HepG2 (cell line): Measurements from ENCODE around the gene CRYAA. TPM values are rescaled to one million over a fixed set of nuclear protein-coding genes. Genes with fewer than 3 reads are reported as not detected.
"Not testable (repeated sequence)": the region's sequence is repeated elsewhere in the genome, so short reads cannot be mapped to it uniquely, and the experiment has no call there.

Experiments used
- ATAC-seq: fragments of 200-7000 bp; cut with Tn5 transposase; 3 replicates; pipeline ENCODE4 v1.9.1; 2020; ENCODE audit warnings: mild to moderate bottlenecking, moderate library complexity
- BruUV-seq: library from RNA; stranded (reverse); fragments of 400-500 nt; replicated peaks from 2 replicates; lab custom pipeline; 2021; lab: Mats Ljungman, UMichigan
- CTCF ChIA-PET: fragments of 300-600 bp; formaldehyde crosslinking; extraction: SDS; loops from one replicate; lab custom pipeline; 2021; ENCODE audit warnings: low total read pairs, inconsistent platforms, low intra/inter-chr PET ratio; lab: Yijun Ruan, JAX
- POLR2A ChIA-PET: fragments of 350-600 bp; sonication (Branson Sonifier 250); formaldehyde crosslinking; loops from one replicate; lab custom pipeline; 2020; ENCODE audit warnings: antibody characterized with exemption, inconsistent platforms; lab: Yijun Ruan, JAX
- DNase-seq: peaks from one replicate; pipeline ENCODE4 v3.0.0-alpha.2; 2015; ENCODE audit warnings: low spot score
- FAIRE-seq: peaks from 3 replicates; lab custom pipeline; 2011; peaks lifted over from hg19 to GRCh38; lab: Jason Lieb, UNC
- H2AFZ ChIP-seq: one replicate; pipeline ENCODE4 v1.6.1; 2011; ENCODE audit warnings: low read length, inconsistent platforms
- H3K27ac ChIP-seq: fragments of 300-600 bp; 3 replicates; pipeline ENCODE4 v1.8.0; 2011; ENCODE audit warnings: mixed run types, mild to moderate bottlenecking, mixed read lengths, low read length, inconsistent platforms; ENCODE audit not compliant: insufficient read depth; ENCODE audit errors: extremely low read length
- H3K27me3 ChIP-seq, 2 experiments: fragments of 200-600 bp in 1 of 2; 2 replicates in 1 of 2; 3 replicates in 1 of 2; pipeline versions ENCODE4 v1.6.0 to v1.8.0; 2011; ENCODE audit warnings: low read length in 2 of 2, mild to moderate bottlenecking in 2 of 2, moderate library complexity in 2 of 2, inconsistent platforms in 1 of 2; ENCODE audit not compliant: insufficient read depth in 2 of 2, control insufficient read depth in 1 of 2
- H3K36me3 ChIP-seq, 2 experiments: fragments of 200-600 bp in 1 of 2; replicated peaks in 1 of 2; 2 replicates in 1 of 2; 3 replicates in 1 of 2; pipeline versions ENCODE4 v1.5.1 to v1.8.0; 2011; ENCODE audit warnings: low read length in 2 of 2, inconsistent platforms in 1 of 2; ENCODE audit not compliant: insufficient read depth in 2 of 2, control insufficient read depth in 1 of 2
- H3K4me1 ChIP-seq: 2 replicates; pipeline ENCODE4 v1.5.1; 2012; ENCODE audit warnings: low read length, inconsistent platforms; ENCODE audit not compliant: insufficient read depth
- H3K4me2 ChIP-seq: 2 replicates; pipeline ENCODE4 v1.6.0; 2011; ENCODE audit warnings: low read depth, low read length, inconsistent platforms
- H3K4me3 ChIP-seq, 3 experiments: fragments of 200-600 bp in 1 of 3; sonication (generic), shearing (Covaris generic) in 1 of 3; replicated peaks in 1 of 3; 2 replicates each; pipeline ENCODE4 v1.5.1; 2011 to 2016; ENCODE audit warnings: low read length in 3 of 3, inconsistent platforms in 2 of 3, low read depth in 2 of 3, mild to moderate bottlenecking in 2 of 3, control low read depth in 1 of 3, mixed read lengths in 1 of 3; ENCODE audit not compliant: insufficient read depth in 1 of 3
- H3K79me2 ChIP-seq: one replicate; pipeline ENCODE4 v1.6.1; 2011; ENCODE audit warnings: low read length, inconsistent platforms; ENCODE audit not compliant: insufficient read depth
- H3K9ac ChIP-seq: 2 replicates; pipeline ENCODE4 v1.6.0; 2011; ENCODE audit warnings: mild to moderate bottlenecking, low read depth, low read length, inconsistent platforms; ENCODE audit not compliant: insufficient read depth
- H3K9me3 ChIP-seq: 2 replicates; pipeline ENCODE4 v1.5.1; 2012; ENCODE audit warnings: mild to moderate bottlenecking, low read length
- H4K20me1 ChIP-seq: 2 replicates; pipeline ENCODE4 v1.6.0; 2011; ENCODE audit warnings: inconsistent platforms, mild to moderate bottlenecking, low read length, moderate library complexity; ENCODE audit not compliant: insufficient read depth
- ZFX ChIP-seq: sonication (generic); formaldehyde crosslinking; IDR thresholded peaks from 2 replicates; pipeline ENCODE4 v1.4.0; 2020; ENCODE audit warnings: mild to moderate bottlenecking, low read depth, missing genetic modification reagents, moderate library complexity
- ZNF263 ChIP-seq: sonication (generic); formaldehyde crosslinking; IDR thresholded peaks from 2 replicates; pipeline ENCODE4 v1.4.0; 2020; ENCODE audit warnings: missing genetic modification reagents
- ZNF687 ChIP-seq: sonication (generic); formaldehyde crosslinking; IDR thresholded peaks from 2 replicates; pipeline ENCODE4 v1.5.1; 2020; ENCODE audit warnings: mild to moderate bottlenecking, missing genetic modification reagents, moderate library complexity
- WGBS: methylation state at CpG from one replicate; pipeline ENCODE4 v1.1.6; 2017; ENCODE audit warnings: low lambda C conversion rate; 5-methylcytosine and 5-hydroxymethylcytosine counted together
- in situ Hi-C: cut with HindIII; loops from 2 replicates; pipeline ENCODE4 v1.10.0; 2017; ENCODE audit warnings: low pct_unique_long_range_greater_than_20kb; ENCODE audit not compliant: extremely low pct_ligation_motif_present
- intact Hi-C: fragments of 100-400 bp; cut with micrococcal nuclease; formaldehyde crosslinking; loops from one replicate; pipeline ENCODE4 v1.10.0; 2022; ENCODE audit not compliant: unreplicated experiment
- polyA plus RNA-seq, 8 experiments: library from polyadenylated mRNA; depleted of rRNA in 3 of 8; stranded (reverse) in 7 of 8; unstranded in 1 of 8; fragments of >200 nt; fragmentation: Illumina TruSeq in 4 of 8; extraction: Trizol in 4 of 8; gene quantifications; 2 replicates each; pipeline versions ENCODE4 v1.2.1 to v1.2.3, GENCODE V29; 2011 to 2016; ENCODE audit warnings: low read depth in 4 of 8, missing spikeins in 1 of 8, mixed read lengths in 1 of 8; ENCODE audit not compliant: insufficient read depth in 1 of 8
- total RNA-seq, 5 experiments: library from RNA; depleted of rRNA; stranded (reverse); fragments of >200 nt; fragmentation: Illumina TruSeq; extraction: Trizol; gene quantifications; 2 replicates each; pipeline ENCODE4 v1.2.3, GENCODE V29; 2016; ENCODE audit warnings: low read depth in 1 of 5
- TF ChIP-seq, protein P1 (sequence below): sonication (generic); formaldehyde crosslinking; IDR thresholded peaks from 2 replicates; pipeline ENCODE4 v1.4.0; 2020; ENCODE audit warnings: mild to moderate bottlenecking, missing genetic modification reagents

The CRYAA gene
- total and polyA plus RNA-seq, 2 of the 13 experiments (the other 11 are each of a cell fraction or from before 2014, with no cell fraction given): 5.6 to 8.6 TPM

DNA sequence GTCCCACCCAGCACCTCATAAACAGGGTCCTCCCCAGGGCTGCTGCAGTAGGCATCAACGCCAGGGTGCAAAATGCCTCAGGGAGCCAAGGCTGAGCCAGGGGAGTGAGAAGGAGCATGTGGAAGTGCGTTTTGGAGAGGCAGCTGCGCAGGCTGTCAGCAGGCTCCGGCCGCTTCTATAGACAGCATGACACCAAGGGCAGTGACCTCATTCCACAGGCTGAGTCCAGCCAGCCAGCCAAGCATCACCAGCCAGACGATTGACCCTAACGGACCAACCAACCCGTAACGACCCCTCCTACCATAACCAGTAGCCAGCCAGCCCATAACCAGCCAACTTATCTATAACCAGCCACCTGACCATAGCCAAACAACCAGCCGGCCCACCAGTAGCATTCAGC is 1.1 kb downstream of the CRYAA start:
- intact Hi-C loops, H4K20me1 ChIP-seq, H3K36me3 ChIP-seq, CTCF ChIA-PET, H3K27me3 ChIP-seq, POLR2A ChIA-PET, FAIRE-seq, H2AFZ ChIP-seq, H3K9me3 ChIP-seq, DNase-seq, BruUV-seq, in situ Hi-C loops, H3K4me1 ChIP-seq, H3K4me3 ChIP-seq, H3K9ac ChIP-seq, H3K79me2 ChIP-seq, H3K4me2 ChIP-seq, H3K27ac ChIP-seq: not testable (repeated sequence)
- no CpG with 5 or more reads among the region's 10 CpGs for WGBS
- ATAC-seq: peak; percentile 27

DNA sequence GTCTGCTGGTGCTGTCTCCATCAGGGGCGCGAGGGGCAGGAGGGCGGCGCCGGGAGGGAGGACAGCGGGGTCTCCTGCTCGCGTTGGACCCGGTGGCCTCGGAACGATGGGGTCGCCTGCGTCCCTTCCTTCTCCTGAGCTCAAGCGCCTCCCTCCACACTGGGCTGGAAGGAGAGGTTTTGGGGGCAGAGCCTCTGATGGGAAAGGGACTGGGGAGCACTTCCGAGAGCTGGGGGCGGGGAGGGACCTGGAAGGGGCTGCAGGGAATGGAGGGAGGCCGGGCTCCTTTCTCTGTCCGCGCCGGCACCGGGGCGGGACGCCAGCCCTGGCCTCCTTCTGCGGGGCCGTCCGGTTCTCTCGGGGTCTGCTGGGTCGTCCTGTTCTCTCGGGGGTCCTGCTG is 4.0 kb downstream of the CRYAA start:
- H3K4me2 ChIP-seq, H3K4me1 ChIP-seq, FAIRE-seq, intact Hi-C loops, H3K79me2 ChIP-seq, DNase-seq, H3K27me3 ChIP-seq, POLR2A ChIA-PET, H3K36me3 ChIP-seq, H4K20me1 ChIP-seq, H3K27ac ChIP-seq, CTCF ChIA-PET, H3K9ac ChIP-seq, H2AFZ ChIP-seq, in situ Hi-C loops, BruUV-seq, H3K9me3 ChIP-seq: not testable (repeated sequence)
- H3K4me3 ChIP-seq: peak overlapping the region in 1 of 3 experiments; percentile 36; a peak in 2 of 6 replicates
- TF ChIP-seq, protein P1, sequence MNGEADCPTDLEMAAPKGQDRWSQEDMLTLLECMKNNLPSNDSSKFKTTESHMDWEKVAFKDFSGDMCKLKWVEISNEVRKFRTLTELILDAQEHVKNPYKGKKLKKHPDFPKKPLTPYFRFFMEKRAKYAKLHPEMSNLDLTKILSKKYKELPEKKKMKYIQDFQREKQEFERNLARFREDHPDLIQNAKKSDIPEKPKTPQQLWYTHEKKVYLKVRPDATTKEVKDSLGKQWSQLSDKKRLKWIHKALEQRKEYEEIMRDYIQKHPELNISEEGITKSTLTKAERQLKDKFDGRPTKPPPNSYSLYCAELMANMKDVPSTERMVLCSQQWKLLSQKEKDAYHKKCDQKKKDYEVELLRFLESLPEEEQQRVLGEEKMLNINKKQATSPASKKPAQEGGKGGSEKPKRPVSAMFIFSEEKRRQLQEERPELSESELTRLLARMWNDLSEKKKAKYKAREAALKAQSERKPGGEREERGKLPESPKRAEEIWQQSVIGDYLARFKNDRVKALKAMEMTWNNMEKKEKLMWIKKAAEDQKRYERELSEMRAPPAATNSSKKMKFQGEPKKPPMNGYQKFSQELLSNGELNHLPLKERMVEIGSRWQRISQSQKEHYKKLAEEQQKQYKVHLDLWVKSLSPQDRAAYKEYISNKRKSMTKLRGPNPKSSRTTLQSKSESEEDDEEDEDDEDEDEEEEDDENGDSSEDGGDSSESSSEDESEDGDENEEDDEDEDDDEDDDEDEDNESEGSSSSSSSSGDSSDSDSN (CRISPR knock-in tag): 0 out of 2 replicates have a peak, but pooled peaks have one; percentile 22
- TF ChIP-seq ZNF263 (peak; percentile 73), ZNF687 (CRISPR knock-in tag) (peak; percentile 39), ZFX (CRISPR knock-in tag) (0 out of 2 replicates have a peak, but pooled peaks have one; percentile 13)
- WGBS: no CpG with 5 or more reads among the region's 29 CpGs
- ATAC-seq: peak; percentile 6
